Stimulated activated naive B cell treated with anti-CD40 and anti-IgM and Interleukin-4, amounts not matched to agents 10 μg/mL and 1 μg/mL and 100 μg/mL, for 72 hours (primary cell): ENCODE data around the gene SIK3.
"Not testable (repeated sequence)": the region's sequence is repeated elsewhere in the genome, so short reads cannot be mapped to it uniquely, and the experiment has no call there.

Source experiments
- ATAC-seq, 2 donors: fragments of 150-1000 bp; cut with Tn5 transposase; replicated peaks; 2 replicates each; pipeline ENCODE4 v1.10.0; 2021; ENCODE audit warnings: moderate library complexity in 1 of 2
- DNase-seq: peaks from one replicate; pipeline ENCODE4 v3.0.0; 2021
- H3K27ac Mint-ChIP-seq: one replicate; pipeline ENCODE4 v1.8.0; 2022; ENCODE audit warnings: mild to moderate bottlenecking, mixed read lengths
- H3K27me3 Mint-ChIP-seq, 2 donors: one replicate each; pipeline ENCODE4 v1.8.0; 2022; ENCODE audit warnings: mixed read lengths in 2 of 2
- H3K36me3 Mint-ChIP-seq, 2 donors: one replicate each; pipeline ENCODE4 v1.8.0; 2022; ENCODE audit warnings: mixed read lengths in 2 of 2, mild to moderate bottlenecking in 1 of 2
- H3K4me1 Mint-ChIP-seq, 2 donors: one replicate each; pipeline ENCODE4 v1.8.0; 2022; ENCODE audit warnings: mixed read lengths in 2 of 2, mild to moderate bottlenecking in 1 of 2
- H3K4me3 Mint-ChIP-seq, 2 donors: one replicate each; pipeline ENCODE4 v1.8.0; 2022; ENCODE audit warnings: mild to moderate bottlenecking in 2 of 2, mixed read lengths in 2 of 2, moderate library complexity in 1 of 2
- H3K9me3 Mint-ChIP-seq, 2 donors: one replicate each; pipeline ENCODE4 v1.8.0; 2022; ENCODE audit warnings: mixed read lengths in 2 of 2, mild to moderate bottlenecking in 1 of 2

Gene SIK3

GRCh38 chr11:116837231-116838091 lies 260.8 kb downstream of the SIK3 start, which contains the start of gene APOA1:
Gene APOA1, minus strand, starts transcription at chr11:116837622. Its CDS starts 235 bp downstream, at chr11:116837387.
- ATAC-seq (no peak), DNase-seq (no peak)
- Mint-ChIP-seq H3K9me3 (no peaks in the 10 kb centered on the region), H3K27ac (no peak within 1 kb of the TSS), H3K36me3 (no peaks in the 10 kb centered on the region), H3K4me3 (no peak within 1 kb of the TSS), H3K4me1 (peaks cover 11 to 18% of the 10 kb centered on the region in 2 donors), H3K27me3 (peaks cover 0 to 3% of the 10 kb centered on the region in 2 donors)

- no peaks in the 10 kb centered on the region for H3K36me3 Mint-ChIP-seq
- H3K27me3 Mint-ChIP-seq = peaks cover 0 to 7% of the 10 kb centered on the region in 2 donors
- H3K27ac Mint-ChIP-seq = no peak overlapping the region
- DNase-seq (no peak), ATAC-seq (no peak)
- no peak overlapping the region for H3K4me3 Mint-ChIP-seq
- H3K4me1 Mint-ChIP-seq = peaks cover 11 to 18% of the 10 kb centered on the region in 2 donors
- no peaks in the 10 kb centered on the region for H3K9me3 Mint-ChIP-seq
These were observed 261.6 kb downstream of the SIK3 start for GRCh38 chr11:116836632-116836991.

GRCh38 chr11:116835791-116836631 lies 262.2 kb downstream of the SIK3 start:
- H3K36me3 Mint-ChIP-seq = no peaks in the 10 kb centered on the region
- peak; percentile 84 to 86 for ATAC-seq
- peak overlapping the region; percentile 43 for H3K27ac Mint-ChIP-seq
- no peaks in the 10 kb centered on the region for H3K9me3 Mint-ChIP-seq
- peaks cover 0 to 7% of the 10 kb centered on the region in 2 donors for H3K27me3 Mint-ChIP-seq
- peak overlapping the region; percentile 72 to 73 for H3K4me3 Mint-ChIP-seq
- peaks cover 11 to 18% of the 10 kb centered on the region in 2 donors for H3K4me1 Mint-ChIP-seq
- DNase-seq = peak; percentile 66

- ATAC-seq (peak; percentile 31 to 34), DNase-seq (no peak)
- peaks cover 11 to 18% of the 10 kb centered on the region in 2 donors for H3K4me1 Mint-ChIP-seq
- peaks cover 0 to 7% of the 10 kb centered on the region in 2 donors for H3K27me3 Mint-ChIP-seq
- H3K9me3 Mint-ChIP-seq = no peaks in the 10 kb centered on the region
- peak overlapping the region; percentile 43 for H3K27ac Mint-ChIP-seq
- H3K36me3 Mint-ChIP-seq = no peaks in the 10 kb centered on the region
- peak overlapping the region; percentile 72 to 73 for H3K4me3 Mint-ChIP-seq
These were observed 263.0 kb downstream of the SIK3 start for GRCh38 chr11:116835042-116835772.

- H3K36me3 Mint-ChIP-seq, H3K27ac Mint-ChIP-seq, DNase-seq, ATAC-seq, H3K27me3 Mint-ChIP-seq, H3K9me3 Mint-ChIP-seq: not testable (repeated sequence)
- H3K4me1 Mint-ChIP-seq = peaks cover 11 to 18% of the 10 kb centered on the region in 2 donors
- H3K4me3 Mint-ChIP-seq = peak overlapping the region in 1 of 2 donors; percentile 72
These were observed 263.6 kb downstream of the SIK3 start for GRCh38 chr11:116834535-116835041.

GRCh38 chr11:116833816-116834534 lies 264.3 kb downstream of the SIK3 start:
- no peaks in the 10 kb centered on the region for H3K9me3 Mint-ChIP-seq
- DNase-seq (no peak), ATAC-seq (no peak)
- no peaks in the 10 kb centered on the region for H3K36me3 Mint-ChIP-seq
- peaks cover 11 to 18% of the 10 kb centered on the region in 2 donors for H3K4me1 Mint-ChIP-seq
- no peak overlapping the region for H3K27ac Mint-ChIP-seq
- no peak overlapping the region for H3K4me3 Mint-ChIP-seq
- peaks cover 0 to 7% of the 10 kb centered on the region in 2 donors for H3K27me3 Mint-ChIP-seq

- Mint-ChIP-seq H3K36me3 (no peaks in the 10 kb centered on the region), H3K27me3 (peaks cover 0 to 7% of the 10 kb centered on the region in 2 donors), H3K27ac (no peak overlapping the region), H3K9me3 (no peaks in the 10 kb centered on the region), H3K4me1 (peaks cover 11 to 18% of the 10 kb centered on the region in 2 donors), H3K4me3 (no peak overlapping the region)
- no peak for DNase-seq
- ATAC-seq = no peak
These were observed 264.8 kb downstream of the SIK3 start for GRCh38 chr11:116833491-116833815.

GRCh38 chr11:116832350-116833290 lies 265.6 kb downstream of the SIK3 start:
- Mint-ChIP-seq H3K27me3 (peaks cover 0 to 7% of the 10 kb centered on the region in 2 donors), H3K4me3 (no peak overlapping the region), H3K4me1 (peaks cover 11 to 18% of the 10 kb centered on the region in 2 donors), H3K9me3 (no peaks in the 10 kb centered on the region), H3K27ac (no peak overlapping the region), H3K36me3 (no peaks in the 10 kb centered on the region)
- DNase-seq = no peak
- ATAC-seq = no peak

GRCh38 chr11:116831790-116832349 lies 266.4 kb downstream of the SIK3 start:
- ATAC-seq (no peak), DNase-seq (no peak)
- Mint-ChIP-seq H3K27me3 (peaks cover 0 to 4% of the 10 kb centered on the region in 2 donors), H3K36me3 (no peaks in the 10 kb centered on the region), H3K4me3 (no peak overlapping the region), H3K4me1 (peaks cover 11 to 18% of the 10 kb centered on the region in 2 donors), H3K27ac (no peak overlapping the region), H3K9me3 (no peaks in the 10 kb centered on the region)

GRCh38 chr11:116830184-116830912 lies 267.9 kb downstream of the SIK3 start:
- Mint-ChIP-seq H3K27ac (no peak overlapping the region), H3K4me1 (peaks cover 6 to 8% of the 10 kb centered on the region in 2 donors)

GRCh38 chr11:116829525-116830183 lies 268.6 kb downstream of the SIK3 start, which contains the start of gene APOC3:
Gene APOC3, plus strand, starts transcription at chr11:116829907. Its CDS starts 676 bp downstream, at chr11:116830583.
- no peak within 1 kb of the TSS for H3K4me3 Mint-ChIP-seq
- peaks cover 0 to 4% of the 10 kb centered on the region in 2 donors for H3K27me3 Mint-ChIP-seq
- no peak within 1 kb of the TSS for H3K27ac Mint-ChIP-seq
- no peak for ATAC-seq
- no peaks in the 10 kb centered on the region for H3K9me3 Mint-ChIP-seq
- DNase-seq = no peak
- peaks cover under 1% of the 10 kb centered on the region in 2 donors for H3K4me1 Mint-ChIP-seq
- H3K36me3 Mint-ChIP-seq = no peaks in the 10 kb centered on the region

More at GRCh38 chr11:116830184-116830912, 267.9 kb downstream of the SIK3 start:
- no peaks in the 10 kb centered on the region for H3K36me3 Mint-ChIP-seq
- ATAC-seq (no peak), DNase-seq (no peak)
- no peak overlapping the region for H3K4me3 Mint-ChIP-seq
- peaks cover 0 to 4% of the 10 kb centered on the region in 2 donors for H3K27me3 Mint-ChIP-seq
- no peaks in the 10 kb centered on the region for H3K9me3 Mint-ChIP-seq
